ENCODE data around the gene EHD2.
"Not testable (repeated sequence)": the region's sequence is repeated elsewhere in the genome, so short reads cannot be mapped to it uniquely, and the experiment has no call there.

EHD2 gene

GRCh38 chr19:47718415-47719046 is 5.3 kb downstream of the EHD2 start:
- DNase-seq: not testable (repeated sequence)

DNA sequence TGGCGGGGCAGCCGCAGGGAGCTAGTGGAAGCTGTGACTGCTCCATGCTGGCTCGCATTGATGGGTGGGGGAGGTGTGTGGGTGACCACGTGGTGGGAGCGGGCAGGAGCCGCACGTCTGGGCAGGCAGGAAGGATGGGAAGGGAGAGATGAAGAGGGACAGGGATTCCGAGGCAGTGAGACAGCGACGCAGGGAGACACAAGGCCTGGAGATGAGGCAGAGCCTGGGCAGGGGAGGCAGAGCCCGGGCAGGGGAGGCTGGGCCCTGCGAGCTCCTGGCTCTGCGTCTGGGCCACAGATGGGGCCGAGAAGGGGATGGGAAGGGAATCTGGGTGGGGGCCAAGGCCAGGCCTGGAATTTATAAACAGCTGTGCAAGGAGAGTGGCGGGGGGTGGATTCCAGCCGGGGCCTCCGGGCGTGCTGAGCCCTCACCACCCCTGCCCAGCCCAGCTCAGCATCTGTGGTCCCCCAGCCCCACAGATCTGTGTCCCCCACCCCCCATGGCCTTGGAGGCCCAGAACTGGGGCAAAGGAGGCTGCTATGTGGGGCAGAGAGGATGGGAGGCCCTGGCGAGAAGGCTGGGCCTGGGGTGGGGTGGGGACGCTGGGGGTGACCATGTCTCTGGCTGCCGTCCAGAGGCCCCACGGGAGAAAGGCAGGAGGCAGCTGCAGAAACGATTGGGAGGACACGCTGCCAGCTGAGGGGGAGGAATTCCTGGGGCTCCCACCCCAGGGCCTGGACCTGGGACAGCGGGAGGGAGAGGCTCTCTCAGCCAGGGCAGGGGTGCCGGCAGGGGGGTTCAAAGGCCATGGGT is 6.0 kb downstream of the EHD2 start:
- DNase-seq: peak; percentile 10

- DNase-seq: no peak
These were observed 7.6 kb downstream of the EHD2 start for GRCh38 chr19:47720669-47721422.

DNA sequence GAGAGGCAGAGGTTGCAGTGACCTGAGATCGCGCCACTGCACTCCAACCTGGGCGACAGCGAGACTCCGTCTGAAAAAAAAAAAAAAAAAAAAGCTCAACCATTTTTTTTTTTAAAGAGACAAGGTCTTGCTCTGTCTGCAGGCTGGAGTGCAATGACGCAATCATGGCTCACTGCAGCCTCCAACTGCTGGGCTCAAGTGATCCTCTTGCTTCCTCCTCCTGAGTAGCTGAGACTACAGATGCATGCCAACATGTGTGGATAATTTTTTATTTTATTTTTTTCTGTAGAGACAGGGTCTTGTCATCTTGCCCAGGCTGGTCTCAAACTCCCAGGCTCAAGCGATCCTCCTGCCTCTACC is 10.3 kb downstream of the EHD2 start:
- DNase-seq: no peak

- no peak for DNase-seq
These were observed 12.7 kb downstream of the EHD2 start for GRCh38 chr19:47725759-47726401.

DNA sequence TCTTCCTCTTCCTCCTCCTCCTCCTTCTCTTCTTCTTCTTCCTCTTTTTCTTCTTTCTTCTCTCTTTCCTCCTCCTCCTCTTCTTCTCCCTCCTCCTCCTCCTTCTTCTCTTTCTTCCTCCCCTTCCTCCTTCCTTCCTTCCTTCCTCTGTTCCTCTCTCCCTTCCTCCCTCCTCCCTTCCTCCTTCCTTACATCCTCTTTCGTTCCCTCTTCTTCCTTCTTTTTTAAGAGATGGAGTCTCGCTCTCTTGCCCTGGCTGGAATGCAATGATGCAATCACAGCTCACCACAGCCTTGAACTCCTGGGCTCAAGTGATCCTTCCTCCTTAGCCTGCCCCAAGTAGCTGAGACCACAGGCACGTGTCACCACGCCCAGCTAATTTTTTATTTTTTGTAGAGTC is 13.2 kb downstream of the EHD2 start:
- no peak for DNase-seq

GRCh38 chr19:47728295-47728694 is 15.1 kb downstream of the EHD2 start:
- DNase-seq: not testable (repeated sequence)

DNA sequence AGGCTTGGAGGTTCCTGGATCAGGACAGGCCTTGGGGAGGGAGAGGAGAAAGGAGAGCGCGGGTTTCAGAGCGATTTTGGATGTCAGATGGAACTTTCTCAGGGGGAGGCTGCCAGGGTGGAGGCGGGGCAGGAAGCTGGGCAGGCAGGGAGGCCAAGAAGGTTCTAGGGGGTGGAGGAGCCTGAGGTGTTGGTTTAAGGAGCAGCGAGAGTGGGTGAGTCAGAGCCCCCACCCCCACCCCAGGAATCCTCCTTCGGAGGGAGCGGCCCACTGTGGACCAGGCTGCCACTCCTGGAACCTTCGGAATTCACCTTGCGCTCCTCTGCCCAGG is 16.2 kb downstream of the EHD2 start:
- DNase-seq: no peak

DNA sequence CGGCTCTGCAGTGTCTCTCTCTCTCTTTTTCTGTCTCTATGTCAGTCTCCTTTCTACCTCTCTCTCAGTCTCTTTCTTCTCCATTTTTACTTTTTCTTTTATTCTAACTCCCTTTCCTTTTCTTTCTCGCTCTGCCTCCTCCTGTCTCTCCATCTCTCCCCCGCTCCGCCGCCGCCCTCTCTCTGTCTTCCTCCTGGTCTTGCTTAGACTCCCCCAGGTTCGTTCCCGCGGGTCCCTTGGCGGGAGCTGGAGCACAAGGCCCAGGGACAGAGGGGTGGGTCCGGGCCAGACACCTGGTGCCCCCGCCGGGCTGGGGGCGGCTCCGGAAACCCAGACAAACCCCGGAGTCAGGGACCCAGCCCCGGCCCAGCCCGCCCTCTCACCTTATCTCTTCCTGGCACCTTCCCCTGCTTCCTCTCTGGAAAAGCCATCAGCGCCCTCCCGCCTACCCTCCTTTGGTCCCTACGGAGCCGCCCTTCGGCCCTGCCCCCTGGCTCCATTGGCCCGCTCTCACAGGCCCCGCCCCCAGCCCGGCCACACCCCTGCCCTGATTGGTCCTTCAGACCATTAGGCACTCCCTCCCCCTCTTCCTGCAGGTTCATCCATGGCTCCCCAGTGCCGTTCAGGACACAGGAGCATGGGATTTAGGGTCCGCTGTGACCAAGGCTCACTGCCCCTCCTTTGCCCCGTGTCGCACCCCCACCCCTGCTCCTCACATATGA is 16.7 kb downstream of the EHD2 start:
- DNase-seq: no peak

- DNase-seq: no peak
These were observed 17.3 kb downstream of the EHD2 start for GRCh38 chr19:47730521-47730889.

DNA sequence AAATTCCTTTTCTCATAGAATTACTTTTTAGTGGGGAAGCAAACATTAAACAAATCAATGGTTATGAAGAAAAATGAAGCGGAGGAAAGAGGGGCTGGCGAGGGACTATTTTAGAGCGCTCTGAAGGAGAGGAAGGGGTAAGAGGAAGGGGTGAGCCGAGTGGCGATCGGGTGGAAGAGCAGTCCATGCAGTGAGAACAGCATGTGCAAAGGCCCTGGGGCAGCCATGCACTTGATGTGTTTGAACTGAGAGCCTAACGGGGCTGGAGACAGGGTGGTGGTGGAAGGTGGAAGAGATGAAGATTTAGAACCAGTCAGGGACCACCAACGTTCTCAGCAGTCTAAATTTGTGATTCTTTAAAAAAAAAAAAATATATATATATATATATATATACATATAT is 17.7 kb downstream of the EHD2 start:
- no peak for DNase-seq

DNA sequence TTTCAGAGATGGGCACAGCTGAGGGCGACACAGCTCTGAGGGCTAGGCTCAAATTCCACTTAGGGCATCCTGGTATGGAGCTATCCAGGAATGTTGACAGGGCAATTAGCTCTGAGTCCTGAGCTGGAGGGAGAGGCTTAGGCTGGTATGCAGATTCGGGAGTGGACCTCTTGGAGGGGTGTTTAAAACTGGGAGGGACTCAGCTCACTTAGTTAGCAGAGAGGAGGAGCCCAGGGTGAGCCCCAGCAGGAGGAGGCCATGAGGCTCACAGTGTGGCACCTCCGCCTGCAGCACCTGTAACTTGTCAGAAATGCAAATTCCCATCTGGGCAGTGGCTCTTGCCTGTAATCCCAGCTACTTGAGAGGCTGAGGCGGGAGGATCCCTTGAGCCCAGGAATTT is 21.9 kb downstream of the EHD2 start:
- no peak for DNase-seq

GRCh38 chr19:47740866-47741519 is 27.8 kb downstream of the EHD2 start:
- no peak for DNase-seq

DNA sequence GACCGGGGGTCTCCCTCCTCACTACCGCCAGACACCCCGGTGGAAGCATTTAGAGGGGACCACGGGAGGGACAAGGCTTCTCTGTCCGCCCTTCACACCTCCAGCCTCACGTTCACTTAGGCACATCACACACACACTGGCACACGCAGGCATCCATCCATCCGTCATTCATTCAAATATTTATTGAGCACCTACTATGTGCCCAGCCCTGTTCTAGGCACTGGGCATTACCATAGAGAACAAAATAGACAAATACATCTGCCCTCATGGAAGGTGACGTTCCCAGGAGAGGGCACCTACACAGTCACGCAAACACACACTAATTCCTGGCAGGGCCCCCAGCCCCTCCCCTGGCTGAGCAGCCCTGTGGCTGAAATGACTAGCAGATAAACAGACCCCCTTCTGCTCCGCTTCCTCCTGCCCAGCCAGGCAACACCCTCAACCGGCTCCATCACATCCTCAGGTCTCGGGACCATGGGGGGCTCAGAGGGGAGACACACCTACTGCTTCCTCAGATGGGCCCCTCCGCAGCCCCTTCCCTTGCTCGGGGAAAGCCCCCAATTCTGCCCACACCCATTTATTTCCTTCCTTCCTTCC is 28.4 kb downstream of the EHD2 start:
- DNase-seq: no peak

DNA sequence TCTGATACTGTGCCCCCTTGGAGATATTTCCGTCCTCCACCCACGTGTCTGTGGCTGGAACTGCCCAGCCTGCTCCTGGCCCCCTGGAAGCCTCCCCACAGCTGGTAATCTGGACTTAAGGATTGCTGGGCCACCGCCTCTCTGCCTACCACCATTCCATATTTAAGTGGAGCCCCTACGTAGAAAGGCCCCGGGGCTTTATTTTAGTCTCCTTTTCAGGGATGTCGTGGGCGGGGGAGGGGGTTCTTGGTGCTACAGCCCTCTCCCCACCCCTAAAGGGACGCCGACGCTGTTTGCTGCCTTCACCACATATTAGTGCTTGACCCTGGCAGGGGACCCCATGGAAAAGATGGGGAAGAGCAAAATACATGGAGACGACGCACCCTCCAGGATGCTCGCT is 29.4 kb downstream of the EHD2 start:
- no peak for DNase-seq

DNA sequence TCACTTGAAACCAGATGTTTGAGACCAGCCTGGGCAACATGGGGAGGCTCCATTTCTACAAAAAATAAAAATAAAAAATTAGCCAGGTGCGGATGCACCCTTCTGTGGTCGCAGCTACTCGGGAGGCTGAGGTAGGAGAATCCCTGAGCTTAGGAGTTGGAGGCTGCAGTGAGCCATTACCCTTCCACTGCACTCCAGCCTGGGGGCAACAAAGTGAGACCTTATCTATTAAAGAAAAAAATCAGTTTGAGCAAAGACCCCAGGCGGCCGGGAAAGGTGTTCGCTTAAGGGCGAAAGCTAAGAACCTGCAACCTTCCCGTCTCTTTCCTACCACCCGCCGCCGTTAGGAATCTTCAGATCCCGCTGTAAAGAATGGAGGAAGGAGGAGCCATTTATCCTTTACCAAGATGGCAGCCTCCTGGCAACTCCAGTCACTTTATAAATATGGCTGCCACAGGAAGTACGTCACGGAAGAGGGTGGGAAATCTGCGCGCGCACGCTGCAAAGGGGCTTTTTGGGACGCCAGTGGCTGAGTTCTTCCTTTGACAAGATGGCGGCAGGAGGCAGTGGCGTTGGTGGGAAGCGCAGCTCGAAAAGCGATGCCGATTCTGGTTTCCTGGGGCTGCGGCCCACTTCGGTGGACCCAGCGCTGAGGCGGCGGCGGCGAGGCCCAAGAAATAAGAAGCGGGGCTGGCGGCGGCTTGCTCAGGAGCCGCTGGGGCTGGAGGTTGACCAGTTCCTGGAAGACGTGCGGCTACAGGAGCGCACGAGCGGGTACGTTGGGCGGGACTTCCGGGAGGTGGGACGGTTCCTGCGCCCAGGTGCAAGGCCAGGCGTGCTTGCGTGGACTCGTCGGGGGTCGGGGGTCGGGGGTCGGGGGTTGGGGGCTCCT is 32.0 kb downstream of the EHD2 start, which contains the start of gene NOP53:
Gene NOP53 (plus strand): TSS at position 537 of the 892 bp plus-strand sequence. CDS start 14 bp downstream, at position 551.
- DNase-seq: peak; percentile 86

GRCh38 chr19:47746129-47746528 is 32.9 kb downstream of the EHD2 start:
- not testable (repeated sequence) for DNase-seq

DNA sequence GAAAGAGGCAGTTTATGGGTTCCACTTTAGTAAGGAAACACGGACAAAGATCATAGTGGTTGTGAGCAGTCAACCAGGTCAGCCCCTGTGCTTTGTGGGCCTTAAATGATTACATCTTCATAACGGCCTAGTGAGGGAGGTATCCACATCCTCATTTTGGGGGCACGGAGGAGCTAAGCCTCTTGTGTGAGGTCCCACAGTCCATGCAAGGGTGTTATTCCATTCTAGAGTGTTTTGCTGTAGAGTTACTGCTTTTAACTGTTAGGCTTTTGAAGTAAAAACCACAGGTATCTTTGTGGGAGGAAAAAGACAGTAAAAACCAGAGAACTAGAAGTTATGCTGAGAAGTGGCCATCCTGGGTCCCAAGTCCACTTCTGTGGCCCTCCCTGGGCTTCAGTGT is 36.1 kb downstream of the EHD2 start:
- DNase-seq: no peak

GRCh38 chr19:47750752-47751151 is 37.5 kb downstream of the EHD2 start:
- no peak for DNase-seq

DNA sequence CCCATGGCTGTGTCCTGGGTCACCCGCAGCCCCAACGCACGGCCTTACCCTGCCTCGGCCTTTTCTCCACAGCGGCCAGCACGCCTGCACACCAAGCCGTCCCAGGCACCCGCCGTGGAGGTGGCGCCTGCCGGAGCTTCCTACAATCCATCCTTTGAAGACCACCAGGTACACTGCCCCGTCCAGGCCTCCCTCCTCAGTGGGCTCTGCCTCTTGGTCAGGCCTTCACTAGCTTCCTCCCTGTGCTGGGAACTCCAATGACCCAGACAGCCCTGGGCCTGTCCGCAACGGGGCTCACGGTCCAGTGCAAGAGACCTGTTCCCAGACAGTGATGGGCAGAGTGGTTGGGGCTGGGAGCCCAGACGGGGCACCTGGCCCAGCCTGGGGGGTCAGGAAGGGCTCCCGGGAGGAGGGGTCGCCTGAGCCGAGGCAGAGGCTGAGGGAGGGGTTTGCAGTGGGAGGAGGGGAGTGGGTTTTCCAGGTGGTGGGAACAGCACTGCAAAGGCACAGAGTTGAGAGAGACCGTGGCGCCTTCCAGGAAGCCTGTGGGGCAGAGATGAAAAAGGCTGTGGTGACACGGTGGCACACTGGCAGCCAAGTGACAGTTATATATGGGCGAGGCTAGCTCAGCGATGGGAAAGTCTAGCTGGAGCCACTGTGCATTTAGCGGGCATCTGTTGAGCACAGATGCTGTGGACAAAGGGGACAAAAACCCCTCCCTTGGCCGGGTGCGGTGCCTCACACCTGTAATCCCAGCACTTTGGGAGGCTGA is 39.4 kb downstream of the EHD2 start:
- no peak for DNase-seq

Measured in SHP77 treated with DMSO at 0.1 percent for 48 hours (cell line).